AG09309 (cell line): Measurements from ENCODE around the gene RLF.

Source experiments
- DNase-seq: peaks from one replicate; pipeline ENCODE4 v3.0.0-alpha.2; 2010; ENCODE audit warnings: low read depth
- H3K4me3 ChIP-seq: 2 replicates; pipeline ENCODE4 v1.5.1; 2011; ENCODE audit warnings: mild to moderate bottlenecking, low read depth, low read length, moderate library complexity; ENCODE audit not compliant: control insufficient read depth
- TF ChIP-seq, protein P1 (sequence below): IDR thresholded peaks from 2 replicates; pipeline ENCODE4 v1.5.1; 2011; ENCODE audit warnings: mild to moderate bottlenecking, low read depth, low read length, inconsistent platforms; ENCODE audit not compliant: insufficient read depth, control insufficient read depth; ENCODE audit errors: missing control alignments

The RLF gene

DNA sequence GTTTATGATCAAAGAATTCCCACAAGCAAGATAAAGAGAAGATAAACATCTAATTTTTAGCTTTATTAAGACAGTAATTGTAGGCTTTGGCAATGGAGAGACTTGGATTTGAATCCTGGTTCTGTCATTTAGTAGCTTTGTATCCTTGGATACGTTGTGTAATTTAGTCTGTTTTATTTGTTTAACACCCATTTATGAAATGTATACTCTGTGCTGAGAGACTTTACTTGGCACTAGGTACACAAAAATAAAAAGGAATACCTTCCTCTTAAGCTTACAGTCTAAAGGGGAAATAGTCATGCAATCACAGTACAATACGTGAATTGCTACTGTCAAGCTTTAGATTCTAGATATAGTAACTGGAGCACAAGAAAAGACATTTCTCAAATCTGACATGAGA lies 120.7 kb downstream of the RLF start:
- TF ChIP-seq, protein P1, sequence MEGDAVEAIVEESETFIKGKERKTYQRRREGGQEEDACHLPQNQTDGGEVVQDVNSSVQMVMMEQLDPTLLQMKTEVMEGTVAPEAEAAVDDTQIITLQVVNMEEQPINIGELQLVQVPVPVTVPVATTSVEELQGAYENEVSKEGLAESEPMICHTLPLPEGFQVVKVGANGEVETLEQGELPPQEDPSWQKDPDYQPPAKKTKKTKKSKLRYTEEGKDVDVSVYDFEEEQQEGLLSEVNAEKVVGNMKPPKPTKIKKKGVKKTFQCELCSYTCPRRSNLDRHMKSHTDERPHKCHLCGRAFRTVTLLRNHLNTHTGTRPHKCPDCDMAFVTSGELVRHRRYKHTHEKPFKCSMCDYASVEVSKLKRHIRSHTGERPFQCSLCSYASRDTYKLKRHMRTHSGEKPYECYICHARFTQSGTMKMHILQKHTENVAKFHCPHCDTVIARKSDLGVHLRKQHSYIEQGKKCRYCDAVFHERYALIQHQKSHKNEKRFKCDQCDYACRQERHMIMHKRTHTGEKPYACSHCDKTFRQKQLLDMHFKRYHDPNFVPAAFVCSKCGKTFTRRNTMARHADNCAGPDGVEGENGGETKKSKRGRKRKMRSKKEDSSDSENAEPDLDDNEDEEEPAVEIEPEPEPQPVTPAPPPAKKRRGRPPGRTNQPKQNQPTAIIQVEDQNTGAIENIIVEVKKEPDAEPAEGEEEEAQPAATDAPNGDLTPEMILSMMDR = no peak
- H3K4me3 ChIP-seq = no peak overlapping the region
- no peak for DNase-seq
